BLaER1 treated with 17β-estradiol and CSF1 and Interleukin-3, amounts not matched to agents 10 nM and 100 nM (cell line): Measurements from ENCODE around the gene HAUS5.
A peak's percentile ranks its signal among the peaks of the same experiment; 100 is the strongest.

ENCODE experiments used
- H3K27ac ChIP-seq, 11 experiments: shearing (Covaris generic); formaldehyde crosslinking; 2 replicates each; pipeline ENCODE4 v1.8.1; 2022
- H3K27me3 ChIP-seq, 11 experiments: shearing (Covaris generic); formaldehyde crosslinking; 2 replicates each; pipeline ENCODE4 v1.8.1; 2022
- H3K36me3 ChIP-seq, 11 experiments: shearing (Covaris generic); formaldehyde crosslinking; 2 replicates each; pipeline ENCODE4 v1.8.1; 2022
- H3K4me1 ChIP-seq, 10 experiments: shearing (Covaris generic); formaldehyde crosslinking; 2 replicates each; pipeline ENCODE4 v1.8.1; 2022
- H3K4me2 ChIP-seq, 11 experiments: shearing (Covaris generic); formaldehyde crosslinking; 2 replicates each; pipeline ENCODE4 v1.8.1; 2022
- H3K4me3 ChIP-seq, 10 experiments: shearing (Covaris generic); formaldehyde crosslinking; 2 replicates each; pipeline ENCODE4 v1.8.1; 2022
- H3K9ac ChIP-seq, 11 experiments: shearing (Covaris generic); formaldehyde crosslinking; 2 replicates each; pipeline ENCODE4 v1.8.1; 2022
- H3K9me3 ChIP-seq, 11 experiments: shearing (Covaris generic); formaldehyde crosslinking; replicated peaks in 1 of 11; 2 replicates each; pipeline ENCODE4 v1.8.1; 2022
- H4K20me1 ChIP-seq, 11 experiments: shearing (Covaris generic); formaldehyde crosslinking; 2 replicates each; pipeline ENCODE4 v1.8.1; 2022
- Cebpa-rat ChIP-seq, 11 experiments: shearing (Covaris generic); IDR thresholded peaks; 2 replicates each; pipeline ENCODE4 v1.8.1; 2022

The HAUS5 gene

DNA sequence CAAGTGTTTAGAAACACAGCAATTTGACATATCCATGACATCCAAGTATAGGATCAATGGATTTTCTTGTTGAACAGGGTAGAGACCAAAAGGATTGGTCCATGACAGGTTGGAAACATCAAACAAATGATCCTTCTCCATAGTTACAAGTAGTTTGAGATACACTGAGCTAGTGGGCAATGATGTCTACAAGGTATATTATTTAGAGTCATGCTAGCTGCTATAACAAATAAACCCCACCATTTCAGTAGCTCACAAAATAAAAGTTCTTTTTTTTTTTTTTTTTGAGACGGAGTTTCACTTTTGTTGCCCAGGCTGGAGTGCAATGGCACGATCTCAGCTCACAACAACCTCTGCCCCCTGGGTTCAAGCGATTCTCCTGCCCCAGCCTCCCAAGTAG lies 4.9 kb upstream of the HAUS5 start:
- Histone ChIP-seq H3K27ac (no peak overlapping the region), H3K9ac (no peak overlapping the region), H3K27me3 (no peaks in the 10 kb centered on the region), H3K4me3 (no peak overlapping the region), H3K9me3 (peaks cover 30 to 38% (median 34%) of the 10 kb centered on the region in 11 experiments), H3K4me1 (peaks cover 6 to 19% (median 11%) of the 10 kb centered on the region in 10 experiments; a peak in 17 of 20 replicates), H3K36me3 (no peaks in the 10 kb centered on the region), H3K4me2 (no peak overlapping the region), H4K20me1 (no peaks in the 10 kb centered on the region)
- TF ChIP-seq Cebpa-rat (IDR thresholded peaks at IDR 0.05): no peak

DNA sequence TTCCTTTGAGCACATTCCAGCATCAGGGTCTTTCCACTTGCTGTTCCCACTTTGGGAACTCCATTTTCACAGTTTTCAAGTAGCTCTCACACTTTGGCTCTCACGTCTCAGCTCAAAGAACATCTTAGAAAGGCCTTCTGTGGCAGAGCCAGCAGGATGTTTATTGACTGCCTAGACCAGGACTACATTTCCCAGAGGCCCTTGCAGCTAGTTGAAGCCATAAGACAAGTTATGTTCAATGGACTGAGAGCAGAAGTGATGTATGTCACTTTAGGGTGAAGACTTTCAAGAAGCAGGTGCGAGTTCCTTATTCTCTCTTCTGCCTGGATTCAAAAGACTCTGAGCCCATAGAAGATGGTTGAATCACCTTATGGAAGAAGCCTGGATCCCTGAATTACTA lies 4.3 kb upstream of the HAUS5 start:
- Histone ChIP-seq H3K4me1 (peaks cover 9 to 24% (median 15%) of the 10 kb centered on the region in 10 experiments; a peak in 19 of 20 replicates), H3K9me3 (peaks cover 30 to 38% (median 34%) of the 10 kb centered on the region in 11 experiments)

GRCh38 chr19:35609851-35610353 lies 2.6 kb upstream of the HAUS5 start:
- Histone ChIP-seq H3K9ac (no peak overlapping the region), H3K36me3 (peaks cover 0 to 6% (median 2%) of the 10 kb centered on the region in 11 experiments; a peak in 15 of 22 replicates), H3K27me3 (no peaks in the 10 kb centered on the region), H3K4me3 (no peak overlapping the region), H3K4me1 (peaks cover 14 to 30% (median 18%) of the 10 kb centered on the region in 10 experiments; a peak in 19 of 20 replicates), H3K9me3 (peaks cover 30 to 38% (median 34%) of the 10 kb centered on the region in 11 experiments), H3K4me2 (peak overlapping the region in 6 of 11 experiments; percentile 4 to 52 (median 30); a peak in 10 of 22 replicates), H4K20me1 (no peaks in the 10 kb centered on the region), H3K27ac (no peak overlapping the region)
- TF ChIP-seq Cebpa-rat (IDR thresholded peaks at IDR 0.05): no peak

More for the DNA sequence above, 4.3 kb upstream of the HAUS5 start:
- H3K4me2 ChIP-seq: no peak overlapping the region
- H3K27ac ChIP-seq: no peak overlapping the region
- H3K4me3 ChIP-seq: no peak overlapping the region
- H4K20me1 ChIP-seq: no peaks in the 10 kb centered on the region
- no peaks in the 10 kb centered on the region for H3K36me3 ChIP-seq
- H3K9ac ChIP-seq: no peak overlapping the region
- no peak for TF ChIP-seq Cebpa-rat (IDR thresholded peaks at IDR 0.05)
- H3K27me3 ChIP-seq: no peaks in the 10 kb centered on the region

GRCh38 chr19:35612224-35612558 lies 344 bp upstream of the HAUS5 start:
- no peak for TF ChIP-seq Cebpa-rat (IDR thresholded peaks at IDR 0.05)
- Histone ChIP-seq H3K9ac (peak overlapping the region; percentile 77 to 92 (median 88); a peak in 18 of 22 replicates), H3K27me3 (no peaks in the 10 kb centered on the region), H3K9me3 (peaks cover 16 to 20% (median 17%) of the 10 kb centered on the region in 11 experiments), H3K4me2 (peak overlapping the region; percentile 80 to 96 (median 93)), H3K36me3 (peaks cover 0 to 28% (median 19%) of the 10 kb centered on the region in 11 experiments; a peak in 18 of 22 replicates), H4K20me1 (no peaks in the 10 kb centered on the region), H3K4me3 (peak overlapping the region; percentile 69 to 89 (median 76)), H3K27ac (peak overlapping the region in 6 of 11 experiments; percentile 78 to 89 (median 84); a peak in 9 of 22 replicates), H3K4me1 (peaks cover 14 to 30% (median 18%) of the 10 kb centered on the region in 10 experiments; a peak in 19 of 20 replicates)

- Histone ChIP-seq H3K9ac (peak overlapping the region in 9 of 11 experiments; percentile 79 to 92 (median 90); a peak in 15 of 22 replicates), H3K4me1 (peaks cover 14 to 30% (median 18%) of the 10 kb centered on the region in 10 experiments; a peak in 19 of 20 replicates), H3K36me3 (peaks cover 0 to 40% (median 30%) of the 10 kb centered on the region in 11 experiments; a peak in 18 of 22 replicates), H3K9me3 (peaks cover 2 to 6% (median 3%) of the 10 kb centered on the region in 11 experiments; a peak in 21 of 22 replicates), H3K27me3 (no peaks in the 10 kb centered on the region), H3K4me2 (peak overlapping the region; percentile 80 to 96 (median 93); a peak in 21 of 22 replicates), H3K4me3 (peak overlapping the region in 7 of 10 experiments; percentile 71 to 89 (median 76); a peak in 11 of 20 replicates), H3K27ac (no peak overlapping the region), H4K20me1 (no peaks in the 10 kb centered on the region)
- no peak for TF ChIP-seq Cebpa-rat (IDR thresholded peaks at IDR 0.05)
Measured at GRCh38 chr19:35613574-35613973, 1.0 kb downstream of the HAUS5 start.

DNA sequence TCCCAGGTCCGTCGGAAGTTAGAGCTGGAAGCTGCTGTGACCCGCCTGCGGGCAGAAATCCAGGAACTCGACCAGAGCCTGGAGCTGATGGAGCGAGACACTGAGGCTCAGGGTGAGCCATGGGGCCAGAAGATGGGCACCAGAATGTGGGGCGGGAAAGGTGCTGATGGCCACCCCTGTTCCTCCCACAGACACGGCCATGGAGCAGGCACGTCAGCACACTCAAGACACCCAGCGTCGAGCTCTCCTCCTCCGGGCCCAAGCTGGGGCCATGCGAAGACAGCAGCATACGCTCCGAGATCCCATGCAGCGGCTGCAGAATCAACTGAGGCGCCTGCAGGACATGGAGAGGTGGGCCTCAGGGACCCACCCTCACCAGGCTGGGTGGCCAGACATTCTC lies 2.5 kb downstream of the HAUS5 start:
- no peak overlapping the region for H3K27ac ChIP-seq
- H3K9ac ChIP-seq: no peak overlapping the region
- H3K27me3 ChIP-seq: no peaks in the 10 kb centered on the region
- H3K4me2 ChIP-seq: no peak overlapping the region
- peaks cover 13 to 22% (median 17%) of the 10 kb centered on the region in 10 experiments; a peak in 19 of 20 replicates for H3K4me1 ChIP-seq
- TF ChIP-seq Cebpa-rat (IDR thresholded peaks at IDR 0.05): no peak
- peaks cover under 1 to 53% (median 39%) of the 10 kb centered on the region in 11 experiments; a peak in 20 of 22 replicates for H3K36me3 ChIP-seq
- no peak overlapping the region for H3K4me3 ChIP-seq
- no peaks in the 10 kb centered on the region for H3K9me3 ChIP-seq
- H4K20me1 ChIP-seq: no peaks in the 10 kb centered on the region; a peak in 1 of 22 replicates

- Histone ChIP-seq H3K4me3 (no peak overlapping the region), H3K9me3 (no peaks in the 10 kb centered on the region), H3K4me2 (no peak overlapping the region), H3K36me3 (peaks cover 7 to 85% (median 60%) of the 10 kb centered on the region in 11 experiments; a peak in 21 of 22 replicates), H3K27ac (no peak overlapping the region), H3K9ac (no peak overlapping the region), H3K27me3 (no peaks in the 10 kb centered on the region), H4K20me1 (no peaks in the 10 kb centered on the region; a peak in 1 of 22 replicates), H3K4me1 (peaks cover 0 to under 1% (median 0%) of the 10 kb centered on the region in 10 experiments; a peak in 2 of 20 replicates)
- TF ChIP-seq Cebpa-rat (IDR thresholded peaks at IDR 0.05): no peak
Measured at GRCh38 chr19:35618857-35619256, 6.3 kb downstream of the HAUS5 start.

- H3K27me3 ChIP-seq: no peaks in the 10 kb centered on the region
- H3K9ac ChIP-seq: no peak overlapping the region
- no peaks in the 10 kb centered on the region; a peak in 1 of 22 replicates for H4K20me1 ChIP-seq
- H3K9me3 ChIP-seq: no peaks in the 10 kb centered on the region
- TF ChIP-seq Cebpa-rat (IDR thresholded peaks at IDR 0.05): no peak
- H3K27ac ChIP-seq: no peak overlapping the region
- H3K36me3 ChIP-seq: peaks cover 7 to 85% (median 60%) of the 10 kb centered on the region in 11 experiments; a peak in 21 of 22 replicates
- no peak overlapping the region for H3K4me3 ChIP-seq
- no peaks in the 10 kb centered on the region for H3K4me1 ChIP-seq
- no peak overlapping the region for H3K4me2 ChIP-seq
Measured at GRCh38 chr19:35619290-35619923, 6.9 kb downstream of the HAUS5 start.

DNA sequence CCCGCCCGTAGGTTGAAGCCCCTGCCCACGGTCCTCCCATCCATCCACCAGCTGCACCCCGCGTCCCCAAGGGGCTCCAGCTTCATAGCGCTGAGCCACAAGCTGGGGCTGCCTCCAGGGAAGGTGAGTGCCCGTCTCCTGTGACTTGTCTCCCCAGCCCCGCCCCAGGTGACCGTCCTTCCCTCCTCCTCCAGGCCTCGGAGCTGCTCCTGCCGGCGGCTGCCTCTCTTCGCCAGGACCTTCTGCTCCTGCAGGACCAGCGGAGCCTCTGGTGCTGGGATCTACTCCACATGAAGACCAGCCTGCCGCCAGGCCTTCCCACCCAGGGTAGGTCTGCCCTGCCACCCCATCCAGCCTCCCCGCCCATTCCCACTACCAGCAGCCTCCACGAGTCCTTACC lies 7.5 kb downstream of the HAUS5 start:
- H3K4me2 ChIP-seq: no peak overlapping the region
- no peaks in the 10 kb centered on the region; a peak in 1 of 22 replicates for H4K20me1 ChIP-seq
- no peak overlapping the region for H3K27ac ChIP-seq
- no peak overlapping the region for H3K9ac ChIP-seq
- H3K27me3 ChIP-seq: no peaks in the 10 kb centered on the region
- H3K36me3 ChIP-seq: peaks cover 7 to 80% (median 57%) of the 10 kb centered on the region in 11 experiments; a peak in 21 of 22 replicates
- TF ChIP-seq Cebpa-rat (IDR thresholded peaks at IDR 0.05): no peak
- no peaks in the 10 kb centered on the region for H3K9me3 ChIP-seq
- no peaks in the 10 kb centered on the region for H3K4me1 ChIP-seq
- no peak overlapping the region for H3K4me3 ChIP-seq
